Right renal pelvis (tissue), 4 donors: Measurements from ENCODE around the gene MMRN2. TPM values are rescaled to one million over a fixed set of nuclear protein-coding genes. Genes with fewer than 3 reads are reported as not detected.
"Not testable (repeated sequence)": the region's sequence is repeated elsewhere in the genome, so short reads cannot be mapped to it uniquely, and the experiment has no call there.

Source experiments
- DNase-seq, 4 donors: peaks; one replicate each; pipeline ENCODE4 v3.0.0-alpha.2; 2013; ENCODE audit warnings: low read depth in 4 of 4, low spot score in 3 of 4, missing footprints in 1 of 4
- polyA plus RNA-seq, 4 donors: library from polyadenylated mRNA; unstranded; fragments of 120-200 nt; gene quantifications; one replicate each; pipeline ENCODE4 v1.2.1, GENCODE V29; 2013; ENCODE audit not compliant: insufficient read length in 4 of 4

MMRN2 gene
- polyA plus RNA-seq, 4 donors: 26.7 to 29.8 (median 26.9) TPM

GRCh38 chr10:86943316-86944030, 13.9 kb downstream of the MMRN2 start:
- DNase-seq: no peak

GRCh38 chr10:86942441-86943315, 14.7 kb downstream of the MMRN2 start:
- DNase-seq: no peak

- DNase-seq: no peak
Measured at GRCh38 chr10:86941991-86942421, 15.4 kb downstream of the MMRN2 start.

- no peak for DNase-seq
Measured at GRCh38 chr10:86941426-86941825, 16.0 kb downstream of the MMRN2 start.

GRCh38 chr10:86940677-86941076, 16.7 kb downstream of the MMRN2 start:
- DNase-seq: no peak

GRCh38 chr10:86940076-86940475, 17.3 kb downstream of the MMRN2 start:
- not testable (repeated sequence) for DNase-seq

- DNase-seq: no peak
Measured at GRCh38 chr10:86938260-86938659, 19.2 kb downstream of the MMRN2 start.

- DNase-seq: no peak
Measured at GRCh38 chr10:86937502-86938154, 19.8 kb downstream of the MMRN2 start.

GRCh38 chr10:86936661-86937501, 20.5 kb downstream of the MMRN2 start:
- DNase-seq: no peak

- not testable (repeated sequence) for DNase-seq
Measured at GRCh38 chr10:86934162-86934711, 23.2 kb downstream of the MMRN2 start.

GRCh38 chr10:86932674-86933073, 24.7 kb downstream of the MMRN2 start:
- no peak for DNase-seq

GRCh38 chr10:86931872-86932271, 25.5 kb downstream of the MMRN2 start:
- DNase-seq: no peak

GRCh38 chr10:86929468-86930380, 27.7 kb downstream of the MMRN2 start:
- DNase-seq: no peak

- DNase-seq: no peak
Measured at GRCh38 chr10:86922553-86922961, 34.9 kb downstream of the MMRN2 start.

GRCh38 chr10:86918022-86918471, 39.4 kb downstream of the MMRN2 start:
- no peak for DNase-seq

- no peak for DNase-seq
Measured at GRCh38 chr10:86914734-86915133, 42.7 kb downstream of the MMRN2 start.

- DNase-seq: no peak
Measured at GRCh38 chr10:86905429-86905828, 52.0 kb downstream of the MMRN2 start.

GRCh38 chr10:86904600-86904999, 52.8 kb downstream of the MMRN2 start:
- DNase-seq: no peak

GRCh38 chr10:86900955-86901354, 56.5 kb downstream of the MMRN2 start:
- DNase-seq: no peak
